GM19455 (cell line): ENCODE results near the gene MRPL55.
A peak's percentile ranks its signal among the peaks of the same experiment; 100 is the strongest.

Source experiments
- ATAC-seq: cut with Tn5 transposase; IDR thresholded peaks from one replicate; pipeline ENCODE4 v1.9.1; 2021; ENCODE audit not compliant: unreplicated experiment

MRPL55 gene

DNA sequence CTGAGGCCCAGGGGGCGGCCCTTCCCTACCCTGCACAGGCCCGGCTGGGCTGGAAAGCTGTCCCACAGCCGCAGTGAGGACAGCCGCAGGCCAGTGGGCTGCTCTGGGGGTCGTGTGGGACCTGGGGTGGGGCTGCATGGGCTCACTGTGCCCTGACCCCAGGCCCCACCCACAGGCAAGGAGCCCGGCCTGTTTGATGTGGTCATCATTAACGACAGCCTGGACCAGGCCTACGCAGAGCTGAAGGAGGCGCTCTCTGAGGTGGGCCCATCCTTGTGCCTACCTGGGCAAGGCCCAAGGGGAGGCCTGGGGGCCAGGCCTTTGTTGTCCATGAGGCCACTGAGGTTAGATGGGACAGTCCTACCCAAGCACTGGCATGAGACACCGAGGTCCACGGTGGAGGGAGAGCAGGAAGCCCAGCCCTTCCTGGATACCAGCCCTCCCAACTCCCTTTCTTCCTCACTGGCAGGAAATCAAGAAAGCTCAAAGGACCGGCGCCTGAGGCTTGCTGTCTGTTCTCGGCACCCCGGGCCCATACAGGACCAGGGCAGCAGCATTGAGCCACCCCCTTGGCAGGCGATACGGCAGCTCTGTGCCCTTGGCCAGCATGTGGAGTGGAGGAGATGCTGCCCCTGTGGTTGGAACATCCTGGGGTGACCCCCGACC lies 39.2 kb upstream of the MRPL55 start:
- no peak for ATAC-seq

DNA sequence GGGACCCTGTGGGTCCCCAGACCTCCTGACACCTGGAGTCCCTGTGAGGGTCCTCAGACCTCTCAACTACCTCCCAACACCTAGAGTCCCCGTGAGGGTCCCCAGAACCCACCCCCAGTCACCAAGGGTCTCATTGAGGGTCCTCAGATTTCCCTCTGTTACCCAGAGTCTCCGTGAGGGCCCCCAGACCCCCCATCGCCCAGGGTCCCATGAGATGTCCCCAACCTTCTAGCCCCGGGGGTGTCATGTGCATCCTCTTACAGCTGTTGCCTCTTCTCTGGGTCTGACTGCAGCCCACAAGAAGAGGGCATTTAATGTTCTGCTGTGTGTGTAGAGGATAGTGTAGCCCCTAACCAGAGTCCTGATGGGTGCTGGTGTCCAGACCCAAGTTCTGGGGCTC lies 38.7 kb upstream of the MRPL55 start:
- no peak for ATAC-seq

DNA sequence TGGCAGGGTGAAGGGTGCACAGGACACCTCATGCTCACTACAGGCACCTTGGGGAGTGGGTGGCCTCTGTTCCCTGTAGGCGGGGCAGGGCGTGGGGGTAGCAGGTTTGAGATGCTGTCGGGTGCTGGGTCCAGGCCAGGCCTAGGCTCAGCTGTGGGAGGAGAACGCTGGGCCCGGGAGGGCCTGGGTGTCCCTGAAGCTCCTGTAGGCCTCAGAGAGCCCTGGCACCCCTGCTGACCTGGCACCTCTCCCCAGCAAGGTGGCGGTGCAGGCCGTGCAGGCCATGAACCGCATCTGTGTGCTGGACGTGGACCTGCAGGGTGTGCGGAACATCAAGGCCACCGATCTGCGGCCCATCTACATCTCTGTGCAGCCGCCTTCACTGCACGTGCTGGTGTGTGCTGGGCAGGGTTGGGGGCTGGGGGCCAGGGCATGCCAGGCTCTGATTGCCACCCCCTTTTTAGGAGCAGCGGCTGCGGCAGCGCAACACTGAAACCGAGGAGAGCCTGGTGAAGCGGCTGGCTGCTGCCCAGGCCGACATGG lies 38.1 kb upstream of the MRPL55 start:
- no peak for ATAC-seq

DNA sequence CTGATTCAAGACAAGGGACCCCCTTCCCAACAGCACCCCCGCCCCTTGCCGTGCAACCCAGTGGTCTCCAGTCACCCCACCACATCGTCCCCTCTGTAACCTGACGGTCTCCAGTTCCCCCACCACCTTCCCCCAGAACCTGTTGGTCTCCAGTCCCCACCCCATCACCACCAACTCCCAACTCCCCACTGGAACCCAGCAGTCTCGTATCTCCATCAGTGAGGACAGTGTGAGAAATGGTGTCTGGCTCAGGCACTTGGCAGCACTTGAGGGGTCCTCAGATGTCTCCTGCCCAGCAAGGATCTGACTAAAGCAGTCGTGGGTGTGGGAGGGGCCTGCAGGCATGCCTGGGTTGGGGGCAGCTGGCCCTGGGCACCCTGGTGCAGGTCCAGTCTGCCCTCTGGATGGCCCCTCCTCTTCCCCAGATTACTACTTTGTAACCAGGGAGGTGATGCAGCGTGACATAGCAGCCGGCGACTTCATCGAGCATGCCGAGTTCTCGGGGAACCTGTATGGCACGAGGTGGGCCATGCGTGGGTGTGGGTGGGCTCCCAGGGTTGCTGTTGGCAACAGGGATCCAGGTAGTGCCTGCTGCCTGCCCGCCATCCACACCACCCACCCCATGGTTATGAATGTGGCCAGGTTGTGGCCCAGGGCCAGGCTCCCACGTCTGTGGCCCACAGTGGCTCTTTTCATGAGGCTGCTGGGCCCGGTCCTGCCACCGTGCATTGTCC lies 37.5 kb upstream of the MRPL55 start:
- ATAC-seq, result no peak

DNA sequence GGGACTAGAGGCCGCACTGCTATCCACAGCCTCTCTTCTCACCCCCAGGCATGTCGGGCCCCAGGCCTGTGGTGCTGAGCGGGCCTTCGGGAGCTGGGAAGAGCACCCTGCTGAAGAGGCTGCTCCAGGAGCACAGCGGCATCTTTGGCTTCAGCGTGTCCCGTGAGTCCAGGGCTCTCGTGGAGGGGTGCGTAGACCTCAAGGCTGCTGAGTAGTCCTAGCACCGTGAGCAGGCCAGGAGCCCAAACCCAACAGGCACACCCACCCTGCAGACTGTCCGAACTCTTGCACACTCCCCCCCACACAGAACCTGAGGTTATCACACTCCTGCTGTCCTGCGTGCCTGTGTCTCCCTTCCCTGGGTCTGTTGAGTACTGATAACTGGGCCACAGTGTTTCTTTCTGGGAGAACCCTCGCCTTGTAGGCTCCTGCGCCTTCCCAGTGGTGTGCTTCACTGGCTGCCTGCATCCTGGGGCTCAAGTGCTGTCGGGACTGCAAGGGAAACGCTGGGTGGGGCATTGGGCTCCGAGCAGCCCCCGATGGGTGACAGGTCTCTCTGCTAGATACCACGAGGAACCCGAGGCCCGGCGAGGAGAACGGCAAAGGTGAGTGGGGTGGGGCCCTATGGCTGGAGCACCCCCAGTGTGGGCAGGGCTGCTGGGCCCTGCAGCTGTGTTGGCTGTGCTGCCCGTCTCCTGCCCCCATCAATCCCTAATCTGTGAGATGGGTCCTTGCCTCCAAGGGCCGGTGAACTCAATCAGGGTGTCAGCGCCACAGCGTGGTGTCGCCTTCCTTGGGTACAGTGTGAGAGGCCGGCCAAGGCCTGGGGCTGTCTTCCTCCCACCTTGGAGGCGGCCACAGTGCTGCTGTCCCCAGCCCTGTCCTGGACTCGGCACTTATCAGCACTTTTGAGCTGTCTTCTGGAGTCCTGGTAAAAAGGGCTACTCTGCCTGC lies 36.6 kb upstream of the MRPL55 start:
- ATAC-seq, result no peak

DNA sequence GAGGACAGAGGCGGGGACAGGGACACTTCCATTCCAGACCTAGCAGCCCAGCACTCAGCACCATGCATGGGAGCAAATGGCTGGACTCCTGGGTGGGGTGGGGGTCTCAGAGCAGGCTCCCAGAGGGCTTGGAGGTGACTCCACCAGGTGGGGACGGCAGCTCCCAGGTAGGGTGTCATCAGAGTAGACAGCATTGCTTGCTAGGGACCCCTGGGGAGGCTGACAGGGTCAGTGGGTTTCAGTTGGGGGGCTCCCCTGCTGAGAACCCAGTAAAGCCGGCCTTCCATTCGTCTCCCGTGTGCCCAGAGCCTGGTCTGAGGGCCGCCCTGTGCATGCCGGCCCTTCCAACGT lies 35.9 kb upstream of the MRPL55 start:
- ATAC-seq, result no peak

DNA sequence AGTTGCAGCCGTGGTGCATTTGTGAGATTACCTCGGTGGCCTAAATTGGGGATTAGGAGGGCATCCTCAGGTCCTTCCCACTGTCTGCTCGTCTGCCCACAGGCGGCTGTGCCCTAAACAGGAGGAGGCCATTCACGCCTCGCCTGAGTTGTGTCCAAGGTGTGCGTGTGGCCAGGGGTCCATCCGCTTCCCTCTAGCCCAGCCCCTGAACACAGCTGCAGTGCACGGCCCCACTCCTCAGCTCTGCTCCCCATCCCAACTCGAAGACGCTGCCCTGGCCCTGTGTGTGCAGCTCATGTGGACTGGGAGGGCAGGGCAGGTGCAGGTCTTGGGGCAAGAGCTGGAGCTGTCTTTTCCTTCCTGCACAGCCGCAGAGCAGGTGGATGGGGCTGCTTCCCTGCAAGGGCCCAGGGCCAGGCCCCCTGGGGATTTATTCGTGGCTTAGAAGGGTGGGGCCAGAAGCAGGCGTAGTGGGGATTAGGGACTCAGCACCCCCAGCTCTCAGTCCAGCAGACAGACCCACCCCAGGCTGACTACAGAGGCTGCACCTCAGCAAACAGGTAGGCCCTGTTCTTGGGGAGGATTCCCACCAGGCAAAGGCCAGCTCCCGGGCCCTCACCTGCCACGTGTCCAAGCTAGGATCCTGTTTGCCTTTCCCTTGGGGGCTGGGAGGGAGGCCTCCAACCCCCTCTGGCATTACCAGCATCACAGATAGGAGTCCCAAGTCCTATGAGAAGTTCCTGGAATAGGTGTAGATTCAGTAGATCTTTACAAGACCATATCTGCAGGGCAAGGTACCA lies 35.3 kb upstream of the MRPL55 start:
- no peak for ATAC-seq

DNA sequence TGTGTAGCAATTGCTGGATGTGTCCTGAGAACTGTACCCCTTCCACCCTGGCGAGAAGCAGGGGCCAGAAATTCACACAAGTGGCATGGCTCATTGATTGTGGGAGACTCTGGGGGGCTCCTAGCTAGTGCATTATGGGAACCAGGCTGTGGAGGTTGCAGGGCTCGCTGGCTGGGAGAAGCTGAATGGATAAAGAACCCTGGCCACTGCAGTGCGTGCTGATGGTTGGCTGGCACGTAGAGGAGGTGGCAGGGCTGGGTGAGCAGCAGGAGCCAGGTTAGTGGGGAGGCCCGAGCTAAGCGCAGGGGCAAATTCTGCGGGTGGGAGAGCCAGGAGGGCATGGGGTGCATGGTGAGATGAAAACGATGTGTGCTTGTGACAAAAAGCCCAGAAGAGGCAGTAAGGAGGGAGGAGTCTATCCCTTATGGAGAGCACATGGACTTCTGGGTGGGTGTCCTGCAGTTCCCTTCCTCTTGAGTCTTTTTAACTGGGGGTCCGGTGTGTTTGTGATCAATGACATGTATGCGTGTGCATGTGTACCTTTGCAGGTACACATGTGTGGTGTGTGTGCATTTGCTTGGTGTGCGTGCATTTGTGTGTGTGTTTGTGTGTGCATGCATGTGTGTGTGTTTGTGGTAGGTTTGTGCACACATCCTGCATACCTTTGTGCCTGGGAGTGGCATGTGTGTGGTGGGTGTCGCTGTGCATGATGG lies 34.5 kb upstream of the MRPL55 start:
- no peak for ATAC-seq

DNA sequence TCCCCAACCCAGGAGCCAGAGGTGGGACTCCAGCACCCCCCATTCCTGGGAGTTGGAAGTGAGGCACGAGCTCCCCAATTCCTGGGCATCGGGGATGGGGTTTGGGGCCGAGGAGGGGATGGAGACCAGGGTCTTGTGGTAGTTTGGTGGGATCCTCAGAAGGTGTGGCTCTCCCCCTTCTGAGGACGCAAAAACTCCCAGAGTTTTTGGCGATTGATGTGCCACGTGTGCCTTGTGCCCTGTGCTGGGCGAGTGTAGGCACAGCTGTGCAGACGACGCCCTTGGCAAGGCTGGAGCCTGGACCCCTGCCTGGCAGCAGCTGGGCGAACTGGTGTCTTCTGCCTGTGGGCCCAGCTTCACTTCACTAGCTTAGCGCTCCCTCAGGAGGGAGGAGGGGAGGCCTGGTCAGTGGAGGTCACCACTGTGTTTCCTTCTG lies 33.6 kb upstream of the MRPL55 start:
- no peak for ATAC-seq

DNA sequence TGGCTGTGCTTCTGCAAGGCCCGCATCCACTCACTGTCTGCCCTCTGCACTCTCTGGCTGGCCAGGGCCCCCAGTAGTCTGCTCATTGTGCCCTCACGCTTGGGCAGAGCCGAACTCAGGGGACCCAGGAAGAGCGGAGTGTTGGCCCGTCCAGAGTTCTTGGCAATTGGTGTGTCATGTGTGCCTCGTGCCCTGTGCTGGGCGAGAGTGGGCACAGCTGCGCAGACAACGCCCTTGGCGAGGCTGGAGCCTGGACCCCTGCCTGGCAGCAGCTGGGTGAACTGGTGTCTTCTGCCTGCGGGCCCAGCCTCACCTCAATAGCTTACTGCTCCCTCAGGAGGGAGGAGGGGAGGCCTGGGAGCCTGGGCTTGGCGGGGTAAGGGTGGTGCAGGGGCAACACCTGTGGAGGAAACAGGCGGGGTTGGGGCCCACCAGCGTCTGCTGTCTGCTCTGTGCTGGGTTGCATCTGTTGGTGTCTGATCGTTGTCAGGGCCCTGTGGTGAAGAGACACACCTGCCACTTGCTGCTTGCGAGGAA lies 33.1 kb upstream of the MRPL55 start:
- no peak for ATAC-seq

DNA sequence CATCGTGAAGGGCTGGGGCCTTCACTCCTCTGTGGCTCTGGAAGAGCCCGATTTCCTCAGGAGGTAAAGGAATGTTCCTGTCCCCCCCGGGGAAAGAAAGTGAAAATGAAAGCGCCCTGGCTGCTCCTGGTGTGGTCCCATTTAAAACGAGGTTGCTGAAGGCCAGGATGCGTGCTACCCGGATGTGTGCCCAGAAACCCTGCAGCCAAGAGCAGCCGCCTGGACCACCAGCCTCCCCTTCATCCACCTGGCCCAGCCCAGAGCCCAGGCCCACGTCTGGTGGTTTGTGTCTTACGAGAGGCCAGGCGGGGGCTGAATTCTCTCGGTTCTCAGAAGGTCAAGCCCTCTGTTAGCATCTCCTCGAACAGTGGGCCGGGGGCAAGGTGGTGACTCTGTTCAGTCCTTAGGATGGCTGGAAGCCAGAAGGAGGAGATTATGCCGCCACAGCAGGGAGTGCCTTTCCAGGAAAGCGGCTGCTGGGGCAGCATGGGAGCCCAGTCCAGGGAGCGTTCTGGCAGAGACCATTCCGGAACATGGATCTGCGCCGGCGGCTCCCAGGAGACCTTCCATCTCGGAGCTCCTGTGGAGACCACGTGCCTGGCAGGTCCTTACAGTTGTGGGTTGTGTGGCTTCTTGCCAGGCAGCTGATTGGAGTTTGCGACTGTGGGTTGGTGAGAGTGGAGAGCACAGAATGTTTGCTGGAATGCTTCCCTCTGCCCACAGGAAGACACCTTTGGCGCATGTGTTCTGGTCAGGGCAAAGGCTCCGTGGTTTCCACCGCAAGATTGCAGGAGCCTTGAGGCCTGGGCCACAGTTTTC lies 32.3 kb upstream of the MRPL55 start:
- ATAC-seq, result no peak

DNA sequence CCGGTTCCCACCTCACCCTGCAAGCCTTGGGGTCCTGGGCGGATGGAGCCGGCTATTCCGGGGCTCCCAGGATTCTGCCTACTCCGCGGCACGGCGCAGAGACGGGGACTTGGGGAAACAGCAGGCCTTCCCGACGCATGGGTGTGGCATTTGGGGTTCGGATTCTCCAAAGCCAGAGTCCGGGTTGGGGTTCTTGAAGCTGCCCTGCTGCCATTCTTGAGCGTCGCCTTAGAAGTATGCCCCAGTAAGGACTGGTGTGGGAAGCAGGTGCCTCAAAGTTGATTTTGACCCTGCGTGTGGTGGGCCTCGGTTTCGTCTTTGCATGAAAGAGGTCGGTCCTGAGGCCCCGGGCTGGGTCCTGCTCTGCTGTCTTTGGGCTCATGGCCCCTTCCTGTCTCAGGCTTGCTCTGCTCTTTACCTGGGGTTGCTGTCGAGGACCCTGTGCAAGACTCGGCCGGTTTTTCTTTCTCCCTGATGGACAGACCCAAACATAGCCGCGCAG lies 31.7 kb upstream of the MRPL55 start:
- no peak for ATAC-seq

DNA sequence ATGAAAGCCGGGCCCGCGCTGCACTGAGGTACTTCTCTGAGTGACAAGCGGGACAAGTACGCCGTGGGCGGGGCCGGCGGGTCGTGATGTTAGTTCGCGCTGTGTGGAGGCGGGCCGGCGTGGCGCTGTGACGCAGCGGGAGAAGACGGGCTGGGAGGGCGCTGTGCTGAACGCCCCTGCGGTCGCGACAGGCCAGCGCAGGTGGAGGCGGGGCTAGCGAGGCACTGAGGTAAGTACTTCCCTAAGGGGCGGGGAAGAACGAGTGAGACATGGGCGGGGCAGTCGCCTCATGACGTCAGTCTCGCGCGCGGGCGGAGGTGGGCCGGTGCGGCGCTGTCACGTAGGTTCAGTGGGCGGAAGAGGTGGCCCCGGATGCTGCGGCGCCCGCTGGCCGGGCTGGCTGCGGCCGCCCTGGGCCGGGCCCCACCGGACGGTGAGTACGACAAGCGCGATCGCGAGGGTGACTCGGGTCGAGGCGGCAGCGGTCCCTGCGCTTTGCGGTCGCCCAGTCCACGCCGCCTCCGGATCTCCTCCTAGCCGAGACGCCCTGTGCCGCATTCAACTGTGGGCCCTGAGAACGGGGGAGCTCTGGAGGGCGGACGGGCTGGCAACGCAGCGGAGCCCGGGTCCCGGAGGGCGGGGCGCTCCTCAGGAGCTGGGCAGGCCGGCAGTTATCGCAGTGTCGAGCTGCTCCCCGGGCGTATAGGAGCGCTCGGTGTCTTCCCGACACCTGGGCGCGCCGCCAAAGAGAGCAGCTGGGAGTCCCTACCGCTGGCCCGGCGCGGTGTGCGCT lies 31.0 kb upstream of the MRPL55 start, which contains the start of gene GUK1:
Gene GUK1, plus strand, starts transcription at position 349 of the 793 bp plus-strand sequence. Its CDS starts 24 bp downstream, at position 373.
- ATAC-seq, result peak; percentile 91

DNA sequence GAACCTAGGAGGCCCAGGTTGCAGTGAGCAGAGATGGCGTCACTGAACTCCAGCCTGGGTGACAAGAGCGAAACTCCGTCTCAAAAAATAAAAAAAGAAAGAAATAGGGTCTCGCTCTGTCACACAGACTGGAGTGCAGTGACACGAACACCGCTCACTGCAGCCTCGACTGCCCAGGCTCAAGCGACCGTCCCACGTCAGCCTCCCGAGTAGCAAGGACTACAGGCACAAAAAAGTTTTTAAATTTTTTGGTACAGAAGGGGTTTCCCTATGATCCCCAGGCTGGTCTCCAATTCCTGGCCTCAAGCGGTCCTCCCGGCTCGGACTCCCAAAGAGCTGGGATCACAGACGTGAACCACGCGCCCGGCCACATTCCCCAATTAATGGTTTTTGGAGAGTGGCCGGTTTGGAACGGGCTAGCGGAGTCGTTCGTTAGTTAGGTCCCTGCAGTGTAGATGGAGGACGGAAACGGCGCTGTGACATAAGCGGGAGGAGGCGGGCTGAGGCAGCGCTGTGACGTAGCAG lies 30.4 kb upstream of the MRPL55 start:
- ATAC-seq, result no peak

DNA sequence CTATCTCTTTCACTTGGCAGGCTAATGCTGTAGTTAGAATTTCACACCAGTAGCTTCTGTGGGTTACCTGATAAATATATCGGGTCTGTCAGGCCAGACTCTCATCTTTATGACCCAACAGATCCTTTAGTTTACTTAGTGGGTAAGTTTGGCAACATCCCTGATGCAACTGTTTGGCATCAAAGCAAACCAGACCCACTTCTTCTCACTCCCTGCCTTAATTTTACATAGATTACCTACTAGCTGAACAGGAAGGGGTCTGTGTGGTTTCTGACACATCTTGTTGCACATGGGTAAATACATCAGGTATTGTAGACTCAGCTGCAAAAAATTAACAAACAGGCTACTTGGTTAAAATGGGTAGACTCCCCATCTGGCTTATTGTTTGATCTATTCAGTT lies 27.8 kb upstream of the MRPL55 start:
- ATAC-seq, result no peak

DNA sequence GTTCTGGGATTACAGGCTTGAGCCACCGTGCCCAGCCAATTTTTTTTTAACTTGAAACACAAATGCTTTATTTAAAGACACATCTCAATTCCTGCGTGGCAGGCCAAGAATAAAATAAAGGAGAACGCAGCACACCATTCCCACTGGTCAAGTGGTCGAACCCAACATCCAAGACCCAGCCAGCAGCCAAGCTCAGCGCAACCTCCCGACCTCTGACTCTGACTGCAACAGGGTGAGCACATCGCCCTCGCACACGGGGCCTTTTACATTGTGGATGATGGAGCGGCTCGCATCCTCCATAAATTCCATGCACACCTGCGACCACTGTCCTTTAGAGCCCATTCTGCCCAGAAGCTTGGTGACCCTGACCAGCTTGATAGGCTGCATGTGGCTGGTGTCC lies 25.5 kb upstream of the MRPL55 start:
- ATAC-seq, result no peak

DNA sequence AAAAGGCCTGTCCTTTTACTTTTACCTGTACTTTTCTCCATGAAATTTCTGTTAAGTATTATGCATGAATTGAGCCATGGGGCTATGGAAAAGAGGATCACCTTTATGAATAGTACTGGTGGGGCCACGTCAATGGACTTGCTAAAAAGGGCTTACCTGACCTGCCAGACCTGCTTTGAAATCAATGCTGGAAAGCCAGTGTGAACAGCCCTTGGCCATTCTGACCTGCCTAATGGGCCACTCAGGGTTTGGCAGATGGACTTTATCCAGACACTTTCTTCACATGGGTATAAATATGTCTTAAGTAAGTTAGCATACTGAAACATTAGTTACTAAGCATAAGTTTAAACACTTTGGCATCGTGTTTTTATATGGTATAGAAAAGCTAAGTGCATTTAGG lies 22.7 kb upstream of the MRPL55 start:
- ATAC-seq, result no peak

DNA sequence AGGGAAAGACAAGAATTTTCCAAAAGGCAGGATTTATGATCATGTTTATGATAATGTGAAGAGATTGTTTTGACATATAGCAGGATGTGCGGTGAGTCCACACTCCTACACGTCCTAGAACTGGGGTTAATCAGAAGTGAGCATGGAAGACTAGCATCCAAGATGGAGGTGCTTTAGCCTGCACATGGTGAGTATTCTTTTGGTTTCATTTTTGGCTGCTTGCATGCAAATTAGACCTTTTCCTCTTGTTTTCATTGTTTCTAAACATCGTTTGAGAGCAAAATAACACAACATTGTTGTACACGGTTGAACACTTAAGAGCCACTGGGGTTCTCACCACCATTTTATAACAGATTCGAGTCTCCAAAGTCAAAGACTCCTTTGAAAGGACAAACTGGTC lies 16.1 kb upstream of the MRPL55 start:
- no peak for ATAC-seq
